Nucleus accumbens (tissue), 56 donors: Measurements from ENCODE around the gene GPR107.

Source experiments
- DNase-seq, 56 donors: peaks; one replicate each; lab custom pipeline; 2025; lab: John Stamatoyannopoulos, UW

The GPR107 gene

GRCh38 chr9:130176760-130177159 lies 123.1 kb downstream of the GPR107 start:
- DNase-seq: no peak

- DNase-seq: no peak
These were observed 124.4 kb downstream of the GPR107 start for GRCh38 chr9:130177898-130178805.

- DNase-seq: no peak
These were observed 125.7 kb downstream of the GPR107 start for GRCh38 chr9:130179331-130179907.

GRCh38 chr9:130180516-130180915 lies 126.8 kb downstream of the GPR107 start:
- no peak for DNase-seq

GRCh38 chr9:130181678-130182380 lies 128.1 kb downstream of the GPR107 start:
- peak in 27 of 56 donors; percentile 13 to 87 (median 56) for DNase-seq

GRCh38 chr9:130182381-130182909 lies 128.7 kb downstream of the GPR107 start:
- no peak for DNase-seq

- DNase-seq: peak in 5 of 56 donors; percentile 15 to 31 (median 25)
These were observed 129.5 kb downstream of the GPR107 start for GRCh38 chr9:130183133-130183762.

- DNase-seq: no peak
These were observed 131.3 kb downstream of the GPR107 start for GRCh38 chr9:130185017-130185416.

- DNase-seq: peak in 16 of 56 donors; percentile 17 to 63 (median 39)
These were observed 131.9 kb downstream of the GPR107 start for GRCh38 chr9:130185490-130186031.

GRCh38 chr9:130186051-130186450 lies 132.3 kb downstream of the GPR107 start:
- DNase-seq: no peak

GRCh38 chr9:130186839-130187522 lies 133.3 kb downstream of the GPR107 start:
- DNase-seq: peak in 13 of 56 donors; percentile 21 to 68 (median 29)

- DNase-seq: no peak
These were observed 133.8 kb downstream of the GPR107 start for GRCh38 chr9:130187523-130187846.

GRCh38 chr9:130188860-130189481 lies 135.3 kb downstream of the GPR107 start:
- DNase-seq: no peak
